Measurements from ENCODE around the gene TSPAN18. TPM values are rescaled to one million over a fixed set of nuclear protein-coding genes. Genes with fewer than 3 reads are reported as not detected.
A peak's percentile ranks its signal among the peaks of the same experiment; 100 is the strongest.

Gene TSPAN18
- total RNA-seq, 1 donor = 5.8 TPM

DNA sequence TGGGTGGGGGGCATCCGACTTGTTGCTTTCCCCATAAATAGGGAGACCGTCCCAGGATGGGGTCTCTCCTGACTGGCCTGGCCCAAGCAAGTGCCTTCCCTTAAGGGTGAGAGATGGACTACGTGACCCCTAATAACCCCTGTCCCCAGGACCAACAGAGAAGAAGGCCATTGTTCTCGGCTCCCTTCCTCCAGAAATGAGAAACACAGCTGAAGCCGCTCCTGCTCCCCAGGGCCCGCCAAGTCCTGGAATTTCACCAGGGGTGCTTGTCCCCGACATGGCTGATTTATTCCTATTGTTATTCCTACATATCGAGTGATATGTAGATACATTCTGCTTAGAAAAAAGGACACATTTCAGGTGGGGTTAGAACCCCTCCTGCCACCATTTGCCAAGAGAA, 123.2 kb downstream of the TSPAN18 start:
- no peak overlapping the region for H3K4me3 ChIP-seq (ENCODE audit: insufficient read depth, low read length)
- no peaks in the 10 kb centered on the region for H3K79me2 ChIP-seq (ENCODE audit: insufficient read depth, low read length)
- no peak overlapping the region for H2AFZ ChIP-seq (ENCODE audit: low read length)
- H3K4me2 ChIP-seq (ENCODE audit: insufficient read depth, low read length) = no peak overlapping the region
- H3K27me3 ChIP-seq (ENCODE audit: insufficient read depth, low read length) = no peaks in the 10 kb centered on the region
- no peak for DNase-seq (ENCODE audit: insufficient read length, low spot score, missing footprints)
- no peak overlapping the region for H3K27ac ChIP-seq (ENCODE audit: low read depth, low read length)
- TF ChIP-seq, protein P1, sequence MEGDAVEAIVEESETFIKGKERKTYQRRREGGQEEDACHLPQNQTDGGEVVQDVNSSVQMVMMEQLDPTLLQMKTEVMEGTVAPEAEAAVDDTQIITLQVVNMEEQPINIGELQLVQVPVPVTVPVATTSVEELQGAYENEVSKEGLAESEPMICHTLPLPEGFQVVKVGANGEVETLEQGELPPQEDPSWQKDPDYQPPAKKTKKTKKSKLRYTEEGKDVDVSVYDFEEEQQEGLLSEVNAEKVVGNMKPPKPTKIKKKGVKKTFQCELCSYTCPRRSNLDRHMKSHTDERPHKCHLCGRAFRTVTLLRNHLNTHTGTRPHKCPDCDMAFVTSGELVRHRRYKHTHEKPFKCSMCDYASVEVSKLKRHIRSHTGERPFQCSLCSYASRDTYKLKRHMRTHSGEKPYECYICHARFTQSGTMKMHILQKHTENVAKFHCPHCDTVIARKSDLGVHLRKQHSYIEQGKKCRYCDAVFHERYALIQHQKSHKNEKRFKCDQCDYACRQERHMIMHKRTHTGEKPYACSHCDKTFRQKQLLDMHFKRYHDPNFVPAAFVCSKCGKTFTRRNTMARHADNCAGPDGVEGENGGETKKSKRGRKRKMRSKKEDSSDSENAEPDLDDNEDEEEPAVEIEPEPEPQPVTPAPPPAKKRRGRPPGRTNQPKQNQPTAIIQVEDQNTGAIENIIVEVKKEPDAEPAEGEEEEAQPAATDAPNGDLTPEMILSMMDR (IDR thresholded peaks at IDR 0.05; ENCODE audit: extremely low read depth, low read depth, low read length) = no peak
- no peaks in the 10 kb centered on the region for H4K20me1 ChIP-seq (ENCODE audit: insufficient read depth, low read length)
- H3K9me3 ChIP-seq (ENCODE audit: low read depth, low read length) = no peaks in the 10 kb centered on the region
- H3K36me3 ChIP-seq (ENCODE audit: insufficient read depth, low read length) = no peaks in the 10 kb centered on the region
- H3K4me1 ChIP-seq (ENCODE audit: insufficient read depth, low read length) = peaks cover 15% of the 10 kb centered on the region

DNA sequence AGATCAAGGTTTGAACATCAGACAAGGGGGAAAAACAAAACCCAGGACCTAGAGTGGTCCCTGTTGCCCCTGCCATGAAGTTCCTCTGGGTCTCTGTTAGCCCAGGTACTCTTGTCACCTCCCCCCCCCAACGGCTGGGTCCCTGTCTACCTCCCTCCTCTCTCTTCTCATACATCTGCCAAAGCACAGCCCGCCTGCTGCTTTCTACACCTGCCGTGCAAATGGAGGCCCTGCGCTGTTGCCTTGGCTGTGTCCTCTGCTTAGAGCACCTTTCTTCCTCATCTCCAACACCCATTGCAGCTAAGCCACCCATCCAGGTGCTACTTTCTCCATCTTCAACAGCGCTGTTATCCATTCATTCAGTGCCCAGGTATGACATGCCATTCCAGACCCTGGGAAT, 124.7 kb downstream of the TSPAN18 start:
- Histone ChIP-seq H3K27ac (ENCODE audit: low read depth, low read length) (no peak overlapping the region), H4K20me1 (ENCODE audit: insufficient read depth, low read length) (no peaks in the 10 kb centered on the region), H3K4me2 (ENCODE audit: insufficient read depth, low read length) (no peak overlapping the region), H2AFZ (ENCODE audit: low read length) (no peak overlapping the region), H3K79me2 (ENCODE audit: insufficient read depth, low read length) (no peaks in the 10 kb centered on the region), H3K9me3 (ENCODE audit: low read depth, low read length) (no peaks in the 10 kb centered on the region), H3K27me3 (ENCODE audit: insufficient read depth, low read length) (no peaks in the 10 kb centered on the region), H3K36me3 (ENCODE audit: insufficient read depth, low read length) (no peaks in the 10 kb centered on the region), H3K4me3 (ENCODE audit: insufficient read depth, low read length) (no peak overlapping the region), H3K4me1 (ENCODE audit: insufficient read depth, low read length) (peaks cover 20% of the 10 kb centered on the region)
- TF ChIP-seq, protein P1 (IDR thresholded peaks at IDR 0.05; ENCODE audit: extremely low read depth, low read depth, low read length) = no peak
- DNase-seq (ENCODE audit: insufficient read length, low spot score, missing footprints) = no peak

DNA sequence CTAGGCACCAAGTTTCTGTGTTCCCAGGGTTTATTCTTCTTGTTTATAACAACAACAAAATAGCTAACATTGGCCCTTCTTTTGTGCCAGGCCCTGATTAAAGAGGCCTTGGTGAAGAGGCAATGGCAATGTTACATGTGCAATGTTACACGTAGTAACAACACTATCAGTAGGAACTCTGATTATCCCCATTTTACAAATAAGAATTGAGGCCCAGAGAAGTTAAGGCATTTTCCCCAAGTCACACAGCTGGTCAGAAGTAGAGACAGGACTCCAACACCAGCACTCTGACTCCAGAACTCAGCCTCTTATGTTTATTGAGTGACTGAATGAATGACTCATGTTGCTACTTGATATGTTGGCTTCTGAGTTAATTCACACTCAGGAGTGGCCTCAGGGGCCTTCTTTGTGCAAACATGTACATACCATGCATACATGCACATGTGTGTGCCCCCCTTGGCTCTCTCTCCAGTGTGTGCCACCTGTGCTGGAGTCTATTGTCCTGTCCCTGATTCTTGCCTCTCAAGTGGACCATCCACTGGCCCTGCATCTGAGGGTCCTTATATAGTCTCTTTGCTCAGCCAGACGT, 125.5 kb downstream of the TSPAN18 start:
- Histone ChIP-seq H3K4me3 (ENCODE audit: insufficient read depth, low read length) (no peak overlapping the region), H4K20me1 (ENCODE audit: insufficient read depth, low read length) (no peaks in the 10 kb centered on the region), H3K79me2 (ENCODE audit: insufficient read depth, low read length) (no peaks in the 10 kb centered on the region), H3K4me2 (ENCODE audit: insufficient read depth, low read length) (no peak overlapping the region), H3K27me3 (ENCODE audit: insufficient read depth, low read length) (no peaks in the 10 kb centered on the region), H3K4me1 (ENCODE audit: insufficient read depth, low read length) (peaks cover 20% of the 10 kb centered on the region), H3K9me3 (ENCODE audit: low read depth, low read length) (no peaks in the 10 kb centered on the region), H3K36me3 (ENCODE audit: insufficient read depth, low read length) (no peaks in the 10 kb centered on the region), H3K27ac (ENCODE audit: low read depth, low read length) (no peak overlapping the region), H2AFZ (ENCODE audit: low read length) (no peak overlapping the region)
- DNase-seq (ENCODE audit: insufficient read length, low spot score, missing footprints) = peak; percentile 50
- TF ChIP-seq, protein P1 (IDR thresholded peaks at IDR 0.05; ENCODE audit: extremely low read depth, low read depth, low read length) = no peak

DNA sequence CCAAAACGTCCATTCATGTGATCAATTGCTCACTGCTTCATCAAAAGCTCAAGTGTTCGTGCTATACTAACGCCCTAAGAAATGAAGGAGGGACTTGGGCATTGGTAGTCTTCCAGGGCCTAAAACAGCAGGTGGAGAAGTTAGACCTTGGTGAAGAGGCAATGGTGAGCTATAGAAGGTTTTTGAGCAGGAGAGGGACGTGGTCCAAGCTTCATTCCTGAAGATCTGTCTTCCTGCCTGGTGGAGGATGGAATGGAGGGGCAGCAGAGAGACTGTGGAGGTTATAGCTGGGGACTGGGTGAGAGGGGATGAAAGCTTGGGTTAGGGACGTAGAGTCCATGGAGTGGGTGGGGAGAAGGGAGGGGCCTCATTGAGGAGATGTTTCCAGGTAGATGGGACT, 126.2 kb downstream of the TSPAN18 start:
- no peak for DNase-seq (ENCODE audit: insufficient read length, low spot score, missing footprints)
- Histone ChIP-seq H3K4me3 (ENCODE audit: insufficient read depth, low read length) (no peak overlapping the region), H3K4me1 (ENCODE audit: insufficient read depth, low read length) (peaks cover 20% of the 10 kb centered on the region), H3K4me2 (ENCODE audit: insufficient read depth, low read length) (no peak overlapping the region), H3K27me3 (ENCODE audit: insufficient read depth, low read length) (no peaks in the 10 kb centered on the region), H2AFZ (ENCODE audit: low read length) (no peak overlapping the region), H4K20me1 (ENCODE audit: insufficient read depth, low read length) (no peaks in the 10 kb centered on the region), H3K36me3 (ENCODE audit: insufficient read depth, low read length) (no peaks in the 10 kb centered on the region), H3K27ac (ENCODE audit: low read depth, low read length) (no peak overlapping the region), H3K9me3 (ENCODE audit: low read depth, low read length) (no peaks in the 10 kb centered on the region), H3K79me2 (ENCODE audit: insufficient read depth, low read length) (no peaks in the 10 kb centered on the region)
- TF ChIP-seq, protein P1 (IDR thresholded peaks at IDR 0.05; ENCODE audit: extremely low read depth, low read depth, low read length) = no peak
